Lung (tissue), 14 donors: ENCODE data around the gene PDPR. TPM values are rescaled to one million over a fixed set of nuclear protein-coding genes. Genes with fewer than 3 reads are reported as not detected.
A peak's percentile ranks its signal among the peaks of the same experiment; 100 is the strongest.
"Not testable (repeated sequence)": the region's sequence is repeated elsewhere in the genome, so short reads cannot be mapped to it uniquely, and the experiment has no call there.

ENCODE experiments used
- ATAC-seq: fragments of 200-7000 bp; cut with Tn5 transposase; one replicate; pipeline ENCODE4 v1.9.1; 2020; ENCODE audit warnings: moderate number of reproducible peaks; ENCODE audit not compliant: insufficient read depth, low FRiP score
- DNase-seq, 3 donors: peaks; one replicate each; pipeline ENCODE4 v3.0.0-alpha.2; 2013 to 2017
- H3K27ac ChIP-seq, 2 donors: one replicate each; pipeline ENCODE4 v1.5.1; 2013; ENCODE audit warnings: mild to moderate bottlenecking in 2 of 2, moderate library complexity in 2 of 2, control low read depth in 1 of 2, inconsistent platforms in 1 of 2, low read depth in 1 of 2, low read length in 1 of 2
- H3K27me3 ChIP-seq, 3 donors: one replicate each; pipeline ENCODE4 v1.5.1; 2013; ENCODE audit warnings: low read length in 2 of 3; ENCODE audit not compliant: control insufficient read depth in 3 of 3, insufficient read depth in 3 of 3
- H3K36me3 ChIP-seq, 4 donors: one replicate each; pipeline ENCODE4 v1.5.1; 2013; ENCODE audit warnings: low read length in 4 of 4, mild to moderate bottlenecking in 1 of 4, moderate library complexity in 1 of 4; ENCODE audit not compliant: control insufficient read depth in 4 of 4, insufficient read depth in 4 of 4
- H3K4me1 ChIP-seq, 5 donors: one replicate each; pipeline ENCODE4 v1.5.1; 2013; ENCODE audit warnings: low read length in 5 of 5, mild to moderate bottlenecking in 2 of 5, moderate library complexity in 1 of 5; ENCODE audit not compliant: control insufficient read depth in 5 of 5, insufficient read depth in 5 of 5
- H3K4me3 ChIP-seq: one replicate; pipeline ENCODE4 v1.5.1; 2013; ENCODE audit warnings: mild to moderate bottlenecking, control low read depth, moderate library complexity
- H3K9ac ChIP-seq, 2 donors: one replicate each; pipeline ENCODE4 v1.5.1; 2013; ENCODE audit warnings: low read length in 2 of 2, control low read depth in 1 of 2; ENCODE audit not compliant: insufficient read depth in 1 of 2
- H3K9me3 ChIP-seq, 4 donors: one replicate each; pipeline ENCODE4 v1.5.1; 2013; ENCODE audit warnings: low read length in 3 of 4, mild to moderate bottlenecking in 1 of 4, moderate library complexity in 1 of 4; ENCODE audit not compliant: control insufficient read depth in 4 of 4, insufficient read depth in 3 of 4
- WGBS, 2 donors: extraction: QIAGEN DNeasy Blood & Tissue Kit; methylation state at CpG; one replicate each; pipeline ENCODE4 v1.1.7; 2013; 5-methylcytosine and 5-hydroxymethylcytosine counted together
- long read RNA-seq, 5 donors: transcript quantifications; one replicate each; lab custom pipeline, GENCODE V29; 2026
- polyA plus RNA-seq, 2 donors: library from polyadenylated mRNA; stranded (reverse); fragments of 200-250 nt; gene quantifications; one replicate each; pipeline ENCODE4 v1.2.1, GENCODE V29; 2013
- total RNA-seq, 2 donors: library from RNA; depleted of rRNA in 1 of 2; stranded (reverse); fragments of >200 nt in 1 of 2; gene quantifications; one replicate each; pipeline ENCODE4 v1.2.1, GENCODE V29; 2014 to 2021
- donor health status: Bipolar disorder and iron deficiency.
- donor health status: healthy.
- donor health status: DM: yes; HTN: yes; CAD: no.

The PDPR gene
- 10 to 100 TPM; 28.2 to 33.6 TPM for total RNA-seq
- 1 to 10 TPM; 7.2 to 8.6 TPM for polyA plus RNA-seq
- long read RNA-seq, donor 1, full-length matches to known transcripts, result 1 of 9 reads
- long read RNA-seq, donor 1, partial matches to known transcripts, result 8 of 9 reads
- long read RNA-seq, donor 1, other reads (novel, unspliced or antisense), result 0 of 9 reads
- long read RNA-seq, donor 2, full-length matches to known transcripts, result 1 of 1 reads
- long read RNA-seq, donor 2, partial matches to known transcripts, result 0 of 1 reads
- long read RNA-seq, donor 2, other reads (novel, unspliced or antisense), result 0 of 1 reads
- long read RNA-seq, donor 3, result 0 reads
- long read RNA-seq, donor 4, result 0 reads
- long read RNA-seq, donor 5, full-length matches to known transcripts, result 1 of 1 reads
- long read RNA-seq, donor 5, partial matches to known transcripts, result 0 of 1 reads
- long read RNA-seq, donor 5, other reads (novel, unspliced or antisense), result 0 of 1 reads

GRCh38 chr16:70113982-70114826, at the start of gene PDPR:
Gene PDPR (plus strand): TSS chr16:70114332. CDS start chr16:70120493, 6,161 bp downstream.
- 0 to 1% methylated on average over 44 to 88 of the region's 88 CpGs for WGBS, 2 donors
- Histone ChIP-seq H3K4me3 (peak within 1 kb of the TSS; percentile 85), H3K9ac (peak within 1 kb of the TSS; percentile 28 to 49), H3K27ac (peak within 1 kb of the TSS; percentile 70 to 87)
- H3K4me1 ChIP-seq, H3K27me3 ChIP-seq, H3K9me3 ChIP-seq, H3K36me3 ChIP-seq: not testable (repeated sequence)
- ATAC-seq (peak; percentile 97), DNase-seq (peak; percentile 91 to 96 (median 94))

DNA sequence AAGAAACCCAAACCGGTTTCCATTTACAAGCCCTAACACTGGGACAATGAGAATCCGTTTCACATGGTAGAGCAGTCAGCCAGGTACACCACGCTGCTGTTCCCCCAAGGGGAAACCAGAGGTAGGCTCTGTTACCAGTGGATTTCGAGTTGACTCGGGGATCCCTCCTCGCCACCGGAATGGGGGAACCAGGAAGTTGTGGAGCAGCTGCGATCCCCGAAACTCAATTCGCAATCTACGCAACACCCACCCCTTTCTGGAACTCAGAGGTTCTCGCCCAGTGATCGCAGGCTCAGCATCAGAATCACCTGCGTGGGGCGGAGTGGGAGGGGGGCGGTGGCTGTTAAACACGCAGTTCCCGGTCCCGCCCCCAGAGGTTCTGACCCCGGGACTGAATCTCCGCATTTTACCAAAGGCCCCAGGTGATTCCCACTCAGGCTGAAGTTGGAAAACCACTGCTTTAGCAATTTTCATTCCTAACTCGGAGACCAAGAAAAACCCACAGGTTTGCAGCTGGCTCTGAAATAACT, 49.2 kb upstream of the PDPR start:
- H3K9me3 ChIP-seq, H3K4me1 ChIP-seq, H3K27me3 ChIP-seq, H3K36me3 ChIP-seq: not testable (repeated sequence)
- peak; percentile 12 to 35 (median 29) for DNase-seq
- Histone ChIP-seq H3K27ac (peak overlapping the region; percentile 87 to 89), H3K9ac (peak overlapping the region; percentile 72 to 87), H3K4me3 (peak overlapping the region; percentile 70)
- 2 to 3% methylated on average over 22 of the region's 22 CpGs for WGBS, 2 donors
- peak; percentile 35 for ATAC-seq

DNA sequence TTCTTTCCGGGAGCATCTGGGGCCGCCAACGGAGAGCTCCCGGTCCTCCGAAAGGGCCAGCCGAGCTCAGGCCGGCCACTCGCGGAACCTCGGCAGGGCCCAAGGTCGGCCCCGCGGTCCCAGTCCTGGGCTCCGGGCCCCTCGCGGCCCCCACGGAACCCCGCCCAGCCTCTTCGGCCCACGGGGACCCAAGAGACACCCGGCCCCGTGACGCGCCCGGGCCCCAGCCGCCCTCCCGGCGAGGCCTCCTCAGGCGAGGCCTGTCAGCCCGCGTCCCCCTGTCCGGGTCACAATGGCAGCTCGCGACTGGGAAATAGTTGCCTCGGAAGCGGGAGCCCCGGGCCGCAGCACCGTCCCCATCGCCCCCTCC, 48.8 kb upstream of the PDPR start:
- H3K4me3 ChIP-seq, result peak overlapping the region; percentile 70
- 1% methylated on average over 21 to 32 of the region's 40 CpGs for WGBS, 2 donors
- peak overlapping the region; percentile 87 to 89 for H3K27ac ChIP-seq
- not testable (repeated sequence) for H3K4me1 ChIP-seq, H3K9me3 ChIP-seq, H3K27me3 ChIP-seq, H3K36me3 ChIP-seq, DNase-seq
- H3K9ac ChIP-seq, result peak overlapping the region in 1 of 2 donors; percentile 72
- peak; percentile 28 for ATAC-seq

DNA sequence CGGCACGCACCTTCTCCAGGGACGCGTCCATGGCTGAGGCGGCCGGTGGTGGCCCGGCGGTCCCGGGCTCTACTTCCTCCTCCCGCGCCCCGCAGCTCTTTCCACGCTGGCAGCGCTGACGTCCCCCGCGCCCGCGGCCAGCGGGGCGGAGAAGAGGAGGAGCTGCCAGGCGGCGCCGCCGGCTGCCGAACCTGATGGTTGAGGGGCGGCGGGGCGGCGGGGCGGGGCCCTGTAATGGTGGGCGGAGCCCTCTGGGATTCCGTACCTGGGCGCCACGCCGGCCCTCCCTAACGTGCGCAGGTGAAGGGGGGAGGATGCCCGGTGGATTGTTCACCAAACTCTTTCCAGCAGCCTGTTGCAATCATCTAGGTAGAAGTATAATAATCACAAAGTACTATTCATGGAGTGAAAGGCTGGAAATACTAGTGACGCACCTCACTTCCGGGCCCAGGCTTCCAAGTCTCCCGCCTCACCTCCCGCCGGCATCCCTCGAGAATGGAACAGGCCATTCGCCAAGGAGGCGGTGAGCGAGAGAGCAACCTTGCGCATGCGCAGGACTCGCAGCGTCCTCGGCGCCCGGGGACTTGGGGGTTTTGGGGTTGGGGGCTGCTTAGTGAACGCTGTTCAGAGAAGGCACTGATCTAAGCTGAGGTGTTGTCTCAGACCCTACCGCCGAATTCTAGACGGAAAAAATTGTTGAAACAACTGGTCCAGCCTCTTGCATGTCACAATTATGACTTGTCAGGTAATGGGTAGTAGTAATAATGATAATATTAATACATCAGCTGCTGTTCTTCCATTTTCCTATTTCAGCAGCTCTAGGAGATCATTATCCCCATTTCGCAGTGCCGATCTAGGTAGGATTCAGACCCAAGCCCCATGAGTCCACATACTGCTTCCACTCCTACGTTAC, 48.1 kb upstream of the PDPR start:
- not testable (repeated sequence) for H3K27me3 ChIP-seq, H3K9me3 ChIP-seq, H3K36me3 ChIP-seq, H3K4me1 ChIP-seq
- 0 to 1% methylated on average over 55 to 62 of the region's 62 CpGs for WGBS, 2 donors
- peak overlapping the region; percentile 87 to 89 for H3K27ac ChIP-seq
- DNase-seq (peak; percentile 81 to 88 (median 85)), ATAC-seq (peak; percentile 94)
- H3K4me3 ChIP-seq, result peak overlapping the region; percentile 70
- H3K9ac ChIP-seq, result peak overlapping the region; percentile 25 to 42

DNA sequence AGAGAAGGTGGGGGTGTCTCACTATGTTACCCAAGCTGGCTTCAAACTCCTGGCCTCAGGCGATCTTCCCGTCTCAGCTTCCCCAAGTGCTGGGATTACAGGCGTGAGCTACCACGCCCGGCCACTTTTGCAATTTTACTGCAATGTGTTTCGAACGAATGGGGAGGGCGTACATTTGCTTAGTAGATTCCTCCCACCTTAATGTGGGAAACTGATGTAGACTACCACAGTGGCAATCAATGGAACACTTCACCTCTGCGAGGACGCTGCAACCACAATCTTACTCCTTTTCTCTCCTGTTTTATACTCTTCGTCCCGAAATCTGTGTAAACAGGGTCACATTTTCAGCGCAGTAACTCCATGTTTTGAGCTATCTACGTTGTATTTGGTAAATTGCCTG, 47.4 kb upstream of the PDPR start:
- H3K27me3 ChIP-seq, H3K36me3 ChIP-seq, H3K27ac ChIP-seq, H3K4me1 ChIP-seq, H3K4me3 ChIP-seq, ATAC-seq, DNase-seq, H3K9me3 ChIP-seq: not testable (repeated sequence)
- peak overlapping the region in 1 of 2 donors; percentile 32 for H3K9ac ChIP-seq
- WGBS, 2 donors, result 20 to 30% methylated on average over 12 of the region's 14 CpGs

GRCh38 chr16:70079081-70079480, 35.1 kb upstream of the PDPR start:
- ATAC-seq, result not testable (repeated sequence)
- 91 to 96% methylated on average over 9 of the region's 9 CpGs for WGBS, 2 donors

GRCh38 chr16:70081219-70081618, 32.9 kb upstream of the PDPR start:
- not testable (repeated sequence) for H3K4me3 ChIP-seq, H3K9ac ChIP-seq, H3K4me1 ChIP-seq, H3K27ac ChIP-seq, H3K9me3 ChIP-seq, H3K27me3 ChIP-seq, DNase-seq, ATAC-seq, H3K36me3 ChIP-seq
- WGBS, 2 donors, result 72 to 81% methylated on average over 7 of the region's 7 CpGs

More at GRCh38 chr16:70079081-70079480, 35.1 kb upstream of the PDPR start:
- not testable (repeated sequence) for H3K4me3 ChIP-seq, H3K4me1 ChIP-seq, DNase-seq, H3K9ac ChIP-seq, H3K27ac ChIP-seq, H3K36me3 ChIP-seq, H3K27me3 ChIP-seq, H3K9me3 ChIP-seq
